B cell (primary cell): ENCODE measurements around the gene SEPTIN5. TPM values are rescaled to one million over a fixed set of nuclear protein-coding genes. Genes with fewer than 3 reads are reported as not detected.

ENCODE experiments used
- ATAC-seq: fragments of 200-7000 bp; cut with Tn5 transposase; one replicate; pipeline ENCODE4 v1.10.0; 2021; ENCODE audit warnings: low read depth, mild to moderate bottlenecking, moderate number of reproducible peaks, moderate library complexity
- CTCF ChIA-PET: fragments of 350-600 bp; sonication (Branson Sonifier 250); formaldehyde crosslinking; loops from one replicate; lab custom pipeline; 2021; ENCODE audit warnings: antibody characterized with exemption, inconsistent platforms; lab: Charles Lee
- POLR2A ChIA-PET: fragments of 350-600 bp; sonication (Branson Sonifier 250); formaldehyde crosslinking; loops from one replicate; lab custom pipeline; 2021; ENCODE audit warnings: antibody characterized with exemption; lab: Charles Lee
- DNase-seq: peaks from one replicate; pipeline ENCODE4 v3.0.0; 2013
- H2AFZ ChIP-seq: 2 replicates; pipeline ENCODE4 v1.6.1; 2012; ENCODE audit warnings: mild to moderate bottlenecking, low read depth, low read length; ENCODE audit not compliant: insufficient read depth, poor library complexity, severe bottlenecking
- H3K27ac ChIP-seq, 2 donors: 1 replicate in 1 of 2; 2 replicates in 1 of 2; pipeline ENCODE4 v1.5.1; 2012 to 2013; ENCODE audit warnings: low read length in 2 of 2, mild to moderate bottlenecking in 2 of 2, moderate library complexity in 1 of 2
- H3K27me3 ChIP-seq, 4 experiments: fragments of 200-600 bp in 1 of 4; sonication (generic) in 1 of 4; replicated peaks in 1 of 4; 1 replicate in 2 of 4; 2 replicates in 2 of 4; pipeline versions ENCODE4 v1.6.1 to v1.7.0; 2013 to 2016; ENCODE audit warnings: low read length in 3 of 4, mild to moderate bottlenecking in 2 of 4, mixed read lengths in 1 of 4, moderate library complexity in 1 of 4; ENCODE audit not compliant: insufficient read depth in 4 of 4, control insufficient read depth in 3 of 4; ENCODE audit errors: control extremely low read depth in 1 of 4
- H3K36me3 ChIP-seq, 2 experiments: replicated peaks in 1 of 2; 1 replicate in 1 of 2; 2 replicates in 1 of 2; pipeline versions ENCODE4 v1.6.1 to v1.7.1; 2013; ENCODE audit warnings: low read length in 1 of 2; ENCODE audit not compliant: insufficient read depth in 2 of 2, control insufficient read depth in 1 of 2; ENCODE audit errors: control extremely low read depth in 1 of 2, extremely low read depth in 1 of 2
- H3K4me1 ChIP-seq, 2 donors: fragments of 200-600 bp in 1 of 2; sonication (generic) in 1 of 2; 1 replicate in 1 of 2; 2 replicates in 1 of 2; pipeline versions ENCODE4 v1.5.1 to v1.6.1; 2013 to 2017; ENCODE audit warnings: low read length in 2 of 2; ENCODE audit not compliant: control insufficient read depth in 2 of 2, insufficient read depth in 2 of 2
- H3K4me2 ChIP-seq: replicated peaks from 2 replicates; pipeline ENCODE3; 2012; ENCODE audit warnings: mild to moderate bottlenecking, low read depth, low read length; ENCODE audit not compliant: poor library complexity, severe bottlenecking
- H3K4me3 ChIP-seq, 5 experiments: fragments of 200-600 bp in 1 of 5; sonication (generic) in 1 of 5; 1 replicate in 3 of 5; 2 replicates in 2 of 5; pipeline versions ENCODE4 v1.5.1 to v1.7.0; 2011 to 2016; ENCODE audit warnings: low read length in 4 of 5, mild to moderate bottlenecking in 4 of 5, low read depth in 2 of 5, control low read depth in 1 of 5, moderate library complexity in 1 of 5; ENCODE audit not compliant: insufficient read depth in 1 of 5; ENCODE audit errors: control extremely low read depth in 1 of 5, extremely low read depth in 1 of 5
- H3K79me2 ChIP-seq: fragments of 200-600 bp; sonication (generic); one replicate; pipeline ENCODE4 v1.6.0; 2016; ENCODE audit warnings: low read length; ENCODE audit not compliant: control insufficient read depth, insufficient read depth
- H3K9ac ChIP-seq: fragments of 200-600 bp; sonication (generic); 2 replicates; pipeline ENCODE4 v1.6.1; 2017; ENCODE audit warnings: mild to moderate bottlenecking, low read length, moderate library complexity
- H3K9me3 ChIP-seq, 3 donors: one replicate each; pipeline versions ENCODE4 v1.6.1 to v1.7.1; 2013; ENCODE audit warnings: low read length in 2 of 3; ENCODE audit not compliant: control insufficient read depth in 2 of 3, insufficient read depth in 1 of 3; ENCODE audit errors: control extremely low read depth in 1 of 3
- H4K20me1 ChIP-seq: 2 replicates; pipeline ENCODE4 v1.6.0; 2012; ENCODE audit warnings: mild to moderate bottlenecking, low read length; ENCODE audit not compliant: insufficient read depth, control insufficient read depth, poor library complexity, severe bottlenecking
- H3K27ac Mint-ChIP-seq: one replicate; pipeline ENCODE4 v1.8.0; 2021; ENCODE audit warnings: mixed read lengths
- H3K27me3 Mint-ChIP-seq: one replicate; pipeline ENCODE4 v1.8.0; 2021; ENCODE audit warnings: mixed read lengths
- H3K4me1 Mint-ChIP-seq: one replicate; pipeline ENCODE4 v1.8.0; 2021; ENCODE audit warnings: mixed read lengths
- H3K4me3 Mint-ChIP-seq: one replicate; pipeline ENCODE4 v1.8.0; 2021; ENCODE audit warnings: mixed read lengths
- H3K9me3 Mint-ChIP-seq: one replicate; pipeline ENCODE4 v1.8.0; 2022; ENCODE audit warnings: mixed read lengths; ENCODE audit not compliant: insufficient read depth
- CTCF ChIP-seq: fragments of 200-600 bp; IDR thresholded peaks from one replicate; pipeline ENCODE4 v1.8.0; 2022; ENCODE audit warnings: antibody characterized with exemption, mild to moderate bottlenecking
- EZH2 ChIP-seq: IDR thresholded peaks from 2 replicates; pipeline ENCODE4 v1.6.1; 2012; ENCODE audit warnings: borderline replicate concordance, low read depth, mild to moderate bottlenecking, moderate library complexity, low read length; ENCODE audit not compliant: insufficient read depth, poor library complexity, severe bottlenecking
- WGBS: methylation state at CpG from one replicate; pipeline ENCODE4 v1.1.5; 2013; ENCODE audit warnings: missing lambda C conversion rate; ENCODE audit not compliant: insufficient coverage; 5-methylcytosine and 5-hydroxymethylcytosine counted together
- intact Hi-C: fragments of 100-400 bp; cut with micrococcal nuclease; formaldehyde crosslinking; loops from one replicate; pipeline ENCODE4 v1.10.0; 2022
- polyA plus RNA-seq: library from polyadenylated mRNA; depleted of rRNA; stranded (reverse); fragments of >200 nt; gene quantifications from 2 replicates; pipeline ENCODE4 v1.2.3, GENCODE V29; 2012
- total RNA-seq, 2 donors: library from RNA; stranded (reverse); fragments of 120-200 nt in 1 of 2; gene quantifications; 1 replicate in 1 of 2; 2 replicates in 1 of 2; pipeline versions ENCODE4 v1.2.3 to v1.2.4, GENCODE V29; 2013 to 2022

Gene SEPTIN5
- total and polyA plus RNA-seq, 2 donors (not counting 1 experiment from before 2014, with no cell fraction given): 0.06 TPM; not detected in 1

GRCh38 chr22:19667872-19668740 is 46.2 kb upstream of the SEPTIN5 start:
- POLR2A ChIA-PET: no interaction called here
- Histone ChIP-seq H3K9me3 (no peaks in the 10 kb centered on the region), H3K4me2 (no peak overlapping the region), H3K9ac (no peak overlapping the region), H4K20me1 (no peaks in the 10 kb centered on the region), H3K4me1 (no peaks in the 10 kb centered on the region), H3K79me2 (no peaks in the 10 kb centered on the region), H3K4me3 (no peak overlapping the region), H3K27ac (no peak overlapping the region), H3K27me3 (no peaks in the 10 kb centered on the region), H2AFZ (no peak overlapping the region), H3K36me3 (no peaks in the 10 kb centered on the region)
- ATAC-seq (no peak), DNase-seq (no peak)
- 94% methylated on average over 16 of the region's 19 CpGs for WGBS
- intact Hi-C loops: no loop called here
- TF ChIP-seq CTCF: no peak
- no peak for TF ChIP-seq EZH2
- CTCF ChIA-PET: interaction anchor here (0.6 kb wide), 1 partner anchor 327 kb away, joined by 3 read pairs; no protein-coding TSS in a partner anchor
- Mint-ChIP-seq H3K9me3 (no peaks in the 10 kb centered on the region), H3K4me1 (no peaks in the 10 kb centered on the region), H3K27ac (no peak overlapping the region), H3K4me3 (no peak overlapping the region), H3K27me3 (peaks cover 11% of the 10 kb centered on the region)

- H3K27ac ChIP-seq: no peak overlapping the region
- Mint-ChIP-seq H3K9me3 (no peaks in the 10 kb centered on the region), H3K4me1 (no peaks in the 10 kb centered on the region), H3K27ac (no peak overlapping the region), H3K4me3 (no peak overlapping the region), H3K27me3 (peaks cover 16% of the 10 kb centered on the region)
- H4K20me1 ChIP-seq: no peaks in the 10 kb centered on the region
- H3K36me3 ChIP-seq: no peaks in the 10 kb centered on the region
- ChIA-PET POLR2A (no interaction called here), CTCF (no interaction called here)
- H3K4me1 ChIP-seq: no peaks in the 10 kb centered on the region
- intact Hi-C loops: no loop called here
- no peak overlapping the region for H3K4me3 ChIP-seq
- H3K79me2 ChIP-seq: no peaks in the 10 kb centered on the region
- ATAC-seq (no peak), DNase-seq (no peak)
- WGBS: 93% methylated on average over 10 of the region's 10 CpGs
- TF ChIP-seq CTCF: no peak
- no peak overlapping the region for H2AFZ ChIP-seq
- H3K9ac ChIP-seq: no peak overlapping the region
- no peaks in the 10 kb centered on the region for H3K27me3 ChIP-seq
- H3K4me2 ChIP-seq: no peak overlapping the region
- H3K9me3 ChIP-seq: no peaks in the 10 kb centered on the region
These were observed 45.6 kb upstream of the SEPTIN5 start for GRCh38 chr22:19668748-19669147.
